GM12878 (cell line): Measurements from ENCODE around the gene UFC1. TPM values are rescaled to one million over a fixed set of nuclear protein-coding genes. Genes with fewer than 3 reads are reported as not detected.

ENCODE experiments used
- BACH1 ChIP-seq: fragments of 450-650 bp; IDR thresholded peaks from 2 replicates; pipeline ENCODE4 v1.6.1; 2017; ENCODE audit warnings: mild to moderate bottlenecking, borderline replicate concordance
- EED ChIP-seq: sonication (generic); IDR thresholded peaks from 2 replicates; pipeline ENCODE4 v1.6.1; 2016; ENCODE audit warnings: antibody characterized with exemption, low read depth
- EP300 ChIP-seq, 2 experiments: fragments of 150-350 bp in 1 of 2; IDR thresholded peaks; 2 replicates each; pipeline ENCODE4 v1.6.1; 2011 to 2012; ENCODE audit warnings: low read depth in 2 of 2, low read length in 2 of 2, borderline replicate concordance in 1 of 2, improper control_type of control experiment in 1 of 2, inconsistent platforms in 1 of 2; ENCODE audit not compliant: control insufficient read depth in 1 of 2
- IKZF2 ChIP-seq, 2 experiments: fragments of 450-650 bp; IDR thresholded peaks; 2 replicates each; pipeline ENCODE4 v1.6.1; 2017; ENCODE audit warnings: mild to moderate bottlenecking in 2 of 2, moderate library complexity in 2 of 2
- MYB ChIP-seq: fragments of 150-350 bp; IDR thresholded peaks from 2 replicates; pipeline ENCODE4 v1.6.1; 2014; ENCODE audit warnings: mild to moderate bottlenecking, low read depth, low read length, borderline replicate concordance
- NBN ChIP-seq: fragments of 450-650 bp; IDR thresholded peaks from 2 replicates; pipeline ENCODE4 v1.6.1; 2016
- PAX8 ChIP-seq: fragments of 450-650 bp; IDR thresholded peaks from 2 replicates; pipeline ENCODE4 v1.6.1; 2017; ENCODE audit warnings: mild to moderate bottlenecking, moderate library complexity
- PML ChIP-seq: IDR thresholded peaks from 2 replicates; pipeline ENCODE4 v1.6.1; 2012; ENCODE audit warnings: low read length, inconsistent platforms
- POLR2A ChIP-seq: IDR thresholded peaks from 2 replicates; pipeline ENCODE4 v1.6.1; 2011; ENCODE audit warnings: low read depth, mild to moderate bottlenecking, low read length
- SMAD5 ChIP-seq: IDR thresholded peaks from 2 replicates; pipeline ENCODE4 v1.6.1; 2016; ENCODE audit warnings: antibody characterized with exemption, low read depth
- ZBED1 ChIP-seq: IDR thresholded peaks from 2 replicates; pipeline ENCODE4 v1.6.1; 2016; ENCODE audit warnings: borderline replicate concordance
- ZZZ3 ChIP-seq: IDR thresholded peaks from 2 replicates; pipeline ENCODE4 v1.6.1; 2011; ENCODE audit warnings: low read depth; ENCODE audit not compliant: control insufficient read depth, insufficient read length
- polyA plus RNA-seq, 11 experiments: library from polyadenylated mRNA; depleted of rRNA in 4 of 11; unstranded in 6 of 11; stranded (reverse) in 5 of 11; fragments of >200 nt; fragmentation: Nextera tagmentation in 4 of 11; fragmentation: Illumina TruSeq in 1 of 11; extraction: Ambion mirVana in 4 of 11; extraction: Trizol in 1 of 11; gene quantifications; 1 replicate in 1 of 11; 2 replicates in 10 of 11; pipeline versions ENCODE4 v1.2.1 to v1.2.3, GENCODE V29; 2011 to 2016; ENCODE audit warnings: inconsistent platforms in 2 of 11, missing spikeins in 2 of 11, low read depth in 1 of 11
- total RNA-seq, 4 experiments: library from RNA; depleted of rRNA in 3 of 4; stranded (reverse); fragments of >200 nt in 3 of 4; fragmentation: Illumina TruSeq in 1 of 4; extraction: Trizol in 1 of 4; gene quantifications; 2 replicates each; pipeline versions ENCODE4 v1.2.1 to v1.2.3, GENCODE V29; 2013 to 2021
- TF ChIP-seq, protein P1 (sequence below): IDR thresholded peaks from 2 replicates; pipeline ENCODE4 v1.6.1; 2012; ENCODE audit warnings: low read depth, low read length, improper control_type of control experiment
- TF ChIP-seq, protein P2 (sequence below): fragments of 450-650 bp; conservative IDR thresholded peaks from 2 replicates; pipeline ENCODE4 v1.6.1; 2017; ENCODE audit warnings: mild to moderate bottlenecking, moderate library complexity
- TF ChIP-seq, protein P3 (sequence below), 3 experiments: IDR thresholded peaks in 2 of 3; conservative IDR thresholded peaks in 1 of 3; 2 replicates each; pipeline ENCODE4 v1.5.1; 2011; ENCODE audit warnings: low read depth in 3 of 3, low read length in 3 of 3, mild to moderate bottlenecking in 3 of 3, control low read depth in 2 of 3, moderate library complexity in 2 of 3, inconsistent platforms in 1 of 3, mixed read lengths in 1 of 3; ENCODE audit not compliant: control insufficient read depth in 2 of 3, insufficient read depth in 1 of 3; ENCODE audit errors: extremely low read depth in 1 of 3
- TF ChIP-seq, protein P4 (sequence below): fragments of 450-650 bp; IDR thresholded peaks from 2 replicates; pipeline ENCODE4 v1.6.1; 2017; ENCODE audit warnings: borderline replicate concordance
- TF ChIP-seq, protein P5 (sequence below): fragments of 450-650 bp; formaldehyde crosslinking; IDR thresholded peaks from 2 replicates; pipeline ENCODE4 v1.4.0; 2022; ENCODE audit warnings: mild to moderate bottlenecking, moderate library complexity

The UFC1 gene
- total and polyA plus RNA-seq, 10 of the 15 experiments (the other 5 are each of a cell fraction or from before 2014, with no cell fraction given), result 95.9 to 239 (median 151) TPM

DNA sequence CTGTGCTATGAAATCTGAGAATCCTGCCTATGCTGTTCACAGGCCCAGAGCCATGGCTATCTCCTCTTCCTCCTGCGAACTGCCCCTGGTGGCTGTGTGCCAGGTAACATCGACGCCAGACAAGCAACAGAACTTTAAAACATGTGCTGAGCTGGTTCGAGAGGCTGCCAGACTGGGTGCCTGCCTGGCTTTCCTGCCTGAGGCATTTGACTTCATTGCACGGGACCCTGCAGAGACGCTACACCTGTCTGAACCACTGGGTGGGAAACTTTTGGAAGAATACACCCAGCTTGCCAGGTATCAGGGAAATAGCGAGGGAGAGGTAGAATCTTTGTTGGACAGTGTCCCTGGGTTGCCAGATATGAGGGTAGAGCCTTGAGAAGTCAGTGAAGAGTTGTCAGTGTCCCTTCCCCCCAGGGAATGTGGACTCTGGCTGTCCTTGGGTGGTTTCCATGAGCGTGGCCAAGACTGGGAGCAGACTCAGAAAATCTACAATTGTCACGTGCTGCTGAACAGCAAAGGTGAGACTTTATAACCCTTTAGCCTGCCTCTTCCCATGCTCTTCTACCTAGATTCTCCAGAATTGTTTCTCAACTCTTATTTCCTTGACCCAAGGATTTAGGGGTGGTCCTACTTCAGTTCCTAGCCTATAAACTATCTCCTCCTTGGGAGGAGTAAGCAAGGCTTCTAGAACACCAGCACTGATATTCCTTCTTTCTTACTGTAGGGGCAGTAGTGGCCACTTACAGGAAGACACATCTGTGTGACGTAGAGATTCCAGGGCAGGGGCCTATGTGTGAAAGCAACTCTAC, 34.5 kb upstream of the UFC1 start (continued):
- TF ChIP-seq, protein P1, sequence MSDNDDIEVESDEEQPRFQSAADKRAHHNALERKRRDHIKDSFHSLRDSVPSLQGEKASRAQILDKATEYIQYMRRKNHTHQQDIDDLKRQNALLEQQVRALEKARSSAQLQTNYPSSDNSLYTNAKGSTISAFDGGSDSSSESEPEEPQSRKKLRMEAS, result 0 out of 2 replicates have a peak, but pooled peaks have one; percentile 27
- TF ChIP-seq EP300 (IDR thresholded peaks at IDR 0.05; ENCODE audit: borderline replicate concordance in 1 of 2, control insufficient read depth in 1 of 2, low read depth in 2 of 2, low read length in 2 of 2) (no peak), POLR2A (0 out of 2 replicates have a peak, but pooled peaks have one; percentile 24), IKZF2 (IDR thresholded peaks at IDR 0.05) (no peak), PAX8 (no peak), BACH1 (no peak), PML (no peak), EED (no peak), MYB (no peak), ZBED1 (no peak), NBN (peak; percentile 58; the same call in 1 of the 2 replicates), ZZZ3 (no peak), SMAD5 (no peak)
- TF ChIP-seq, protein P2, sequence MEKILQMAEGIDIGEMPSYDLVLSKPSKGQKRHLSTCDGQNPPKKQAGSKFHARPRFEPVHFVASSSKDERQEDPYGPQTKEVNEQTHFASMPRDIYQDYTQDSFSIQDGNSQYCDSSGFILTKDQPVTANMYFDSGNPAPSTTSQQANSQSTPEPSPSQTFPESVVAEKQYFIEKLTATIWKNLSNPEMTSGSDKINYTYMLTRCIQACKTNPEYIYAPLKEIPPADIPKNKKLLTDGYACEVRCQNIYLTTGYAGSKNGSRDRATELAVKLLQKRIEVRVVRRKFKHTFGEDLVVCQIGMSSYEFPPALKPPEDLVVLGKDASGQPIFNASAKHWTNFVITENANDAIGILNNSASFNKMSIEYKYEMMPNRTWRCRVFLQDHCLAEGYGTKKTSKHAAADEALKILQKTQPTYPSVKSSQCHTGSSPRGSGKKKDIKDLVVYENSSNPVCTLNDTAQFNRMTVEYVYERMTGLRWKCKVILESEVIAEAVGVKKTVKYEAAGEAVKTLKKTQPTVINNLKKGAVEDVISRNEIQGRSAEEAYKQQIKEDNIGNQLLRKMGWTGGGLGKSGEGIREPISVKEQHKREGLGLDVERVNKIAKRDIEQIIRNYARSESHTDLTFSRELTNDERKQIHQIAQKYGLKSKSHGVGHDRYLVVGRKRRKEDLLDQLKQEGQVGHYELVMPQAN, result no peak
- TF ChIP-seq, protein P3, sequence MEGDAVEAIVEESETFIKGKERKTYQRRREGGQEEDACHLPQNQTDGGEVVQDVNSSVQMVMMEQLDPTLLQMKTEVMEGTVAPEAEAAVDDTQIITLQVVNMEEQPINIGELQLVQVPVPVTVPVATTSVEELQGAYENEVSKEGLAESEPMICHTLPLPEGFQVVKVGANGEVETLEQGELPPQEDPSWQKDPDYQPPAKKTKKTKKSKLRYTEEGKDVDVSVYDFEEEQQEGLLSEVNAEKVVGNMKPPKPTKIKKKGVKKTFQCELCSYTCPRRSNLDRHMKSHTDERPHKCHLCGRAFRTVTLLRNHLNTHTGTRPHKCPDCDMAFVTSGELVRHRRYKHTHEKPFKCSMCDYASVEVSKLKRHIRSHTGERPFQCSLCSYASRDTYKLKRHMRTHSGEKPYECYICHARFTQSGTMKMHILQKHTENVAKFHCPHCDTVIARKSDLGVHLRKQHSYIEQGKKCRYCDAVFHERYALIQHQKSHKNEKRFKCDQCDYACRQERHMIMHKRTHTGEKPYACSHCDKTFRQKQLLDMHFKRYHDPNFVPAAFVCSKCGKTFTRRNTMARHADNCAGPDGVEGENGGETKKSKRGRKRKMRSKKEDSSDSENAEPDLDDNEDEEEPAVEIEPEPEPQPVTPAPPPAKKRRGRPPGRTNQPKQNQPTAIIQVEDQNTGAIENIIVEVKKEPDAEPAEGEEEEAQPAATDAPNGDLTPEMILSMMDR (IDR thresholded peaks at IDR 0.05 in 2 of 3, conservative IDR thresholded peaks at IDR 0.05 in 1 of 3; ENCODE audit: control insufficient read depth in 2 of 3, extremely low read depth in 1 of 3, insufficient read depth in 1 of 3, low read depth in 3 of 3, low read length in 3 of 3), result peak; percentile 47 to 63 (median 48); a peak in 5 of 6 replicates
- TF ChIP-seq, protein P4, sequence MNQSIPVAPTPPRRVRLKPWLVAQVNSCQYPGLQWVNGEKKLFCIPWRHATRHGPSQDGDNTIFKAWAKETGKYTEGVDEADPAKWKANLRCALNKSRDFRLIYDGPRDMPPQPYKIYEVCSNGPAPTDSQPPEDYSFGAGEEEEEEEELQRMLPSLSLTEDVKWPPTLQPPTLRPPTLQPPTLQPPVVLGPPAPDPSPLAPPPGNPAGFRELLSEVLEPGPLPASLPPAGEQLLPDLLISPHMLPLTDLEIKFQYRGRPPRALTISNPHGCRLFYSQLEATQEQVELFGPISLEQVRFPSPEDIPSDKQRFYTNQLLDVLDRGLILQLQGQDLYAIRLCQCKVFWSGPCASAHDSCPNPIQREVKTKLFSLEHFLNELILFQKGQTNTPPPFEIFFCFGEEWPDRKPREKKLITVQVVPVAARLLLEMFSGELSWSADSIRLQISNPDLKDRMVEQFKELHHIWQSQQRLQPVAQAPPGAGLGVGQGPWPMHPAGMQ, result no peak
- TF ChIP-seq, protein P5, sequence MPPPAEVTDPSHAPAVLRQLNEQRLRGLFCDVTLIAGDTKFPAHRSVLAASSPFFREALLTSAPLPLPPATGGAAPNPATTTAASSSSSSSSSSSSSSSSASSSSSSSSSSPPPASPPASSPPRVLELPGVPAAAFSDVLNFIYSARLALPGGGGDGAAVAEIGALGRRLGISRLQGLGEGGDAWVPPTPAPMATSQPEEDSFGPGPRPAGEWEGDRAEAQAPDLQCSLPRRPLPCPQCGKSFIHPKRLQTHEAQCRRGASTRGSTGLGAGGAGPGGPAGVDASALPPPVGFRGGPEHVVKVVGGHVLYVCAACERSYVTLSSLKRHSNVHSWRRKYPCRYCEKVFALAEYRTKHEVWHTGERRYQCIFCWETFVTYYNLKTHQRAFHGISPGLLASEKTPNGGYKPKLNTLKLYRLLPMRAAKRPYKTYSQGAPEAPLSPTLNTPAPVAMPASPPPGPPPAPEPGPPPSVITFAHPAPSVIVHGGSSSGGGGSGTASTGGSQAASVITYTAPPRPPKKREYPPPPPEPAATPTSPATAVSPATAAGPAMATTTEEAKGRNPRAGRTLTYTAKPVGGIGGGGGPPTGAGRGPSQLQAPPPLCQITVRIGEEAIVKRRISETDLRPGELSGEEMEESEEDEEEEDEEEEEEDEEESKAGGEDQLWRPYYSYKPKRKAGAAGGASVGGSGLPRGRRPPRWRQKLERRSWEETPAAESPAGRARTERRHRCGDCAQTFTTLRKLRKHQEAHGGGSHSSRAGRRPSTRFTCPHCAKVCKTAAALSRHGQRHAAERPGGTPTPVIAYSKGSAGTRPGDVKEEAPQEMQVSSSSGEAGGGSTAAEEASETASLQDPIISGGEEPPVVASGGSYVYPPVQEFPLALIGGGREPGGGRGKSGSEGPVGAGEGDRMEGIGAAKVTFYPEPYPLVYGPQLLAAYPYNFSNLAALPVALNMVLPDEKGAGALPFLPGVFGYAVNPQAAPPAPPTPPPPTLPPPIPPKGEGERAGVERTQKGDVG (CRISPR knock-in tag), result no peak
